Activated CD8-positive, alpha-beta memory T cell treated with anti-CD3 and anti-CD28 coated beads for 36 hours (primary cell): ENCODE results near the gene MPRIP. TPM values are rescaled to one million over a fixed set of nuclear protein-coding genes. Genes with fewer than 3 reads are reported as not detected.

Experiments used
- CTCF ChIA-PET: fragments of 350-600 bp; sonication (Branson Sonifier 250); formaldehyde crosslinking; loops from one replicate; lab custom pipeline; 2021; ENCODE audit warnings: antibody characterized with exemption; lab: Charles Lee
- POLR2A ChIA-PET: fragments of 350-600 bp; sonication (Branson Sonifier 250); formaldehyde crosslinking; loops from one replicate; lab custom pipeline; 2021; ENCODE audit warnings: antibody characterized with exemption; lab: Charles Lee
- total RNA-seq, 2 experiments: library from RNA; stranded (reverse); gene quantifications; one replicate each; pipeline ENCODE4 v1.2.3, GENCODE V29; 2021

The MPRIP gene
- total RNA-seq, 2 experiments from 2014 or later: 165 to 172 TPM

- CTCF ChIA-PET: no interaction called here
- POLR2A ChIA-PET: no interaction called here
These were observed 117.3 kb downstream of the MPRIP start for GRCh38 chr17:17159571-17159970.

GRCh38 chr17:17161121-17161520, 118.9 kb downstream of the MPRIP start:
- CTCF ChIA-PET: no interaction called here
- POLR2A ChIA-PET: no interaction called here

GRCh38 chr17:17161759-17162158, 119.5 kb downstream of the MPRIP start:
- ChIA-PET CTCF (no interaction called here), POLR2A (no interaction called here)

- POLR2A ChIA-PET: no interaction called here
- CTCF ChIA-PET: no interaction called here
These were observed 121.9 kb downstream of the MPRIP start for GRCh38 chr17:17164156-17164555.

- ChIA-PET POLR2A (no interaction called here), CTCF (interaction anchor here (0.6 kb wide), 1 partner anchor 34 kb away, joined by 3 read pairs; no protein-coding TSS in a partner anchor)
These were observed 122.4 kb downstream of the MPRIP start for GRCh38 chr17:17164676-17165075.

- POLR2A ChIA-PET: no interaction called here
These were observed 123.5 kb downstream of the MPRIP start for GRCh38 chr17:17165666-17166308.

GRCh38 chr17:17166446-17166845, 124.2 kb downstream of the MPRIP start:
- POLR2A ChIA-PET: no interaction called here
- CTCF ChIA-PET: no interaction called here

More at GRCh38 chr17:17165666-17166308, 123.5 kb downstream of the MPRIP start:
- CTCF ChIA-PET: no interaction called here

GRCh38 chr17:17167356-17167755, 125.1 kb downstream of the MPRIP start:
- CTCF ChIA-PET: no interaction called here
- POLR2A ChIA-PET: no interaction called here

- POLR2A ChIA-PET: no interaction called here
- CTCF ChIA-PET: interaction anchor here (0.5 kb wide), 1 partner anchor 9 kb away, joined by 4 read pairs; no protein-coding TSS in a partner anchor
These were observed 125.7 kb downstream of the MPRIP start for GRCh38 chr17:17167986-17168385.

GRCh38 chr17:17168401-17168800, 126.1 kb downstream of the MPRIP start:
- CTCF ChIA-PET: no interaction called here
- POLR2A ChIA-PET: interaction anchor here (0.5 kb wide), 1 partner anchor 11 kb away, joined by 4 read pairs; no protein-coding TSS in a partner anchor

- POLR2A ChIA-PET: no interaction called here
These were observed 127.1 kb downstream of the MPRIP start for GRCh38 chr17:17169396-17169795.

GRCh38 chr17:17170346-17170985, 128.2 kb downstream of the MPRIP start:
- CTCF ChIA-PET: no interaction called here
- POLR2A ChIA-PET: interaction anchor here (0.6 kb wide), 1 partner anchor 35 kb away, joined by 3 read pairs; no protein-coding TSS in a partner anchor

More at GRCh38 chr17:17169396-17169795, 127.1 kb downstream of the MPRIP start:
- CTCF ChIA-PET: no interaction called here

- ChIA-PET CTCF (no interaction called here), POLR2A (no interaction called here)
These were observed 128.9 kb downstream of the MPRIP start for GRCh38 chr17:17171186-17171585.

GRCh38 chr17:17172001-17172939, 130.0 kb downstream of the MPRIP start:
- ChIA-PET POLR2A (interaction anchor here (0.7 kb wide), 1 partner anchor 11 kb away, joined by 3 read pairs; no protein-coding TSS in a partner anchor), CTCF (interaction anchor here (1.0 kb wide), 1 partner anchor 9 kb away, joined by 4 read pairs; no protein-coding TSS in a partner anchor)

GRCh38 chr17:17172990-17173389, 130.7 kb downstream of the MPRIP start:
- ChIA-PET POLR2A (no interaction called here), CTCF (interaction anchor here (1.0 kb wide), 1 partner anchor 9 kb away, joined by 4 read pairs; no protein-coding TSS in a partner anchor)

- CTCF ChIA-PET: no interaction called here
- POLR2A ChIA-PET: no interaction called here
These were observed 131.7 kb downstream of the MPRIP start for GRCh38 chr17:17173921-17174320.

GRCh38 chr17:17175340-17175739, 133.1 kb downstream of the MPRIP start:
- ChIA-PET POLR2A (no interaction called here), CTCF (interaction anchor here (0.7 to 1.1 kb wide), 2 partner anchors 9 to 15 kb away, joined by 3 to 4 read pairs; no protein-coding TSS in a partner anchor)

- ChIA-PET POLR2A (no interaction called here), CTCF (interaction anchor here (1.1 kb wide), 1 partner anchor 8 kb away, joined by 4 read pairs; no protein-coding TSS in a partner anchor)
These were observed 133.7 kb downstream of the MPRIP start for GRCh38 chr17:17175917-17176316.

GRCh38 chr17:17176341-17176740, 134.1 kb downstream of the MPRIP start:
- POLR2A ChIA-PET: no interaction called here

More at GRCh38 chr17:17176341-17176740, 134.1 kb downstream of the MPRIP start:
- CTCF ChIA-PET: no interaction called here
